GM06990 (cell line): ENCODE results near the gene GRIA4.

Experiments
- DNase-seq: peaks from one replicate; pipeline ENCODE4 v3.0.0-alpha.2; 2011; ENCODE audit not compliant: insufficient read length; ENCODE audit errors: extremely low read depth
- H3K27me3 ChIP-seq: replicated peaks from 2 replicates; pipeline ENCODE4 v1.6.0; 2011; ENCODE audit warnings: low read length; ENCODE audit not compliant: control insufficient read depth, insufficient read depth
- H3K36me3 ChIP-seq: 2 replicates; pipeline ENCODE4 v1.5.1; 2011; ENCODE audit warnings: low read length; ENCODE audit not compliant: control insufficient read depth, insufficient read depth
- H3K4me3 ChIP-seq: replicated peaks from 2 replicates; pipeline ENCODE4 v1.5.1; 2011; ENCODE audit warnings: low read depth, mild to moderate bottlenecking, control low read depth, low read length
- CTCF ChIP-seq: IDR thresholded peaks from 2 replicates; pipeline ENCODE4 v1.5.1; 2011; ENCODE audit warnings: low read length, control low read depth, mild to moderate bottlenecking, inconsistent platforms; ENCODE audit not compliant: insufficient read depth, poor library complexity, severe bottlenecking

The GRIA4 gene

GRCh38 chr11:105639527-105639926, 29.7 kb downstream of the GRIA4 start:
- Histone ChIP-seq H3K36me3 (no peaks in the 10 kb centered on the region), H3K4me3 (no peak overlapping the region), H3K27me3 (no peaks in the 10 kb centered on the region)
- no peak for TF ChIP-seq CTCF
- no peak for DNase-seq

GRCh38 chr11:105641433-105641832, 31.6 kb downstream of the GRIA4 start:
- H3K4me3 ChIP-seq: no peak overlapping the region
- no peak for DNase-seq
- no peak for TF ChIP-seq CTCF
- H3K27me3 ChIP-seq: no peaks in the 10 kb centered on the region
- no peaks in the 10 kb centered on the region for H3K36me3 ChIP-seq

- Histone ChIP-seq H3K4me3 (no peak overlapping the region), H3K36me3 (no peaks in the 10 kb centered on the region), H3K27me3 (no peaks in the 10 kb centered on the region)
- no peak for DNase-seq
- TF ChIP-seq CTCF: no peak
These were observed 33.0 kb downstream of the GRIA4 start for GRCh38 chr11:105642870-105643269.

GRCh38 chr11:105644839-105645573, 35.1 kb downstream of the GRIA4 start:
- Histone ChIP-seq H3K4me3 (no peak overlapping the region), H3K36me3 (no peaks in the 10 kb centered on the region), H3K27me3 (no peaks in the 10 kb centered on the region)
- TF ChIP-seq CTCF: no peak
- DNase-seq: no peak

GRCh38 chr11:105647780-105648179, 37.9 kb downstream of the GRIA4 start:
- no peak overlapping the region for H3K4me3 ChIP-seq
- H3K27me3 ChIP-seq: no peaks in the 10 kb centered on the region
- TF ChIP-seq CTCF: no peak
- no peaks in the 10 kb centered on the region for H3K36me3 ChIP-seq
- no peak for DNase-seq

GRCh38 chr11:105648762-105649161, 38.9 kb downstream of the GRIA4 start:
- Histone ChIP-seq H3K4me3 (no peak overlapping the region), H3K36me3 (no peaks in the 10 kb centered on the region), H3K27me3 (no peaks in the 10 kb centered on the region)
- no peak for DNase-seq
- no peak for TF ChIP-seq CTCF
